GM12878 (cell line): ENCODE measurements around the gene PSMA1. TPM values are rescaled to one million over a fixed set of nuclear protein-coding genes. Genes with fewer than 3 reads are reported as not detected.

Experiments
- BACH1 ChIP-seq: fragments of 450-650 bp; IDR thresholded peaks from 2 replicates; pipeline ENCODE4 v1.6.1; 2017; ENCODE audit warnings: mild to moderate bottlenecking, borderline replicate concordance
- CBX3 ChIP-seq: fragments of 200-600 bp; sonication (generic); IDR thresholded peaks from 2 replicates; pipeline ENCODE4 v1.6.1; 2016; ENCODE audit warnings: low read depth, borderline replicate concordance
- EED ChIP-seq: sonication (generic); IDR thresholded peaks from 2 replicates; pipeline ENCODE4 v1.6.1; 2016; ENCODE audit warnings: antibody characterized with exemption, low read depth
- ETV6 ChIP-seq, 2 experiments: fragments of 450-650 bp in 1 of 2; IDR thresholded peaks in 1 of 2; conservative IDR thresholded peaks in 1 of 2; 2 replicates each; pipeline ENCODE4 v1.6.1; 2014; ENCODE audit warnings: antibody characterized with exemption in 1 of 2, borderline replicate concordance in 1 of 2, low read depth in 1 of 2, mild to moderate bottlenecking in 1 of 2, moderate library complexity in 1 of 2
- IKZF2 ChIP-seq, 2 experiments: fragments of 450-650 bp; IDR thresholded peaks; 2 replicates each; pipeline ENCODE4 v1.6.1; 2017; ENCODE audit warnings: mild to moderate bottlenecking in 2 of 2, moderate library complexity in 2 of 2
- JUNB ChIP-seq: IDR thresholded peaks from 2 replicates; pipeline ENCODE4 v1.6.1; 2016; ENCODE audit warnings: antibody characterized with exemption, mild to moderate bottlenecking
- MEF2A ChIP-seq: IDR thresholded peaks from 2 replicates; pipeline ENCODE4 v1.6.1; 2011; ENCODE audit warnings: low read depth, mild to moderate bottlenecking, low read length, moderate library complexity; ENCODE audit not compliant: insufficient read depth
- MTA3 ChIP-seq: IDR thresholded peaks from 2 replicates; pipeline ENCODE4 v1.6.1; 2012; ENCODE audit warnings: low read length, inconsistent platforms, borderline replicate concordance
- NFIC ChIP-seq: IDR thresholded peaks from 2 replicates; pipeline ENCODE4 v1.6.1; 2012; ENCODE audit warnings: low read depth, mild to moderate bottlenecking, inconsistent platforms, low read length, moderate library complexity
- RAD21 ChIP-seq: IDR thresholded peaks from 2 replicates; pipeline ENCODE4 v1.6.1; 2011; ENCODE audit warnings: mild to moderate bottlenecking, low read depth, low read length, moderate library complexity; ENCODE audit not compliant: insufficient read depth
- RCOR1 ChIP-seq: conservative IDR thresholded peaks from 2 replicates; pipeline ENCODE4 v1.6.1; 2012; ENCODE audit warnings: low read depth, low read length, improper control_type of control experiment
- SIX5 ChIP-seq: IDR thresholded peaks from 2 replicates; pipeline ENCODE4 v1.6.1; 2011; ENCODE audit warnings: mild to moderate bottlenecking, low read depth, low read length, moderate library complexity; ENCODE audit not compliant: severe bottlenecking
- TCF7 ChIP-seq: IDR thresholded peaks from 2 replicates; pipeline ENCODE4 v1.6.1; 2014; ENCODE audit warnings: antibody characterized with exemption, borderline replicate concordance
- polyA plus RNA-seq, 11 experiments: library from polyadenylated mRNA; depleted of rRNA in 4 of 11; unstranded in 6 of 11; stranded (reverse) in 5 of 11; fragments of >200 nt; fragmentation: Nextera tagmentation in 4 of 11; fragmentation: Illumina TruSeq in 1 of 11; extraction: Ambion mirVana in 4 of 11; extraction: Trizol in 1 of 11; gene quantifications; 1 replicate in 1 of 11; 2 replicates in 10 of 11; pipeline versions ENCODE4 v1.2.1 to v1.2.3, GENCODE V29; 2011 to 2016; ENCODE audit warnings: inconsistent platforms in 2 of 11, missing spikeins in 2 of 11, low read depth in 1 of 11
- total RNA-seq, 4 experiments: library from RNA; depleted of rRNA in 3 of 4; stranded (reverse); fragments of >200 nt in 3 of 4; fragmentation: Illumina TruSeq in 1 of 4; extraction: Trizol in 1 of 4; gene quantifications; 2 replicates each; pipeline versions ENCODE4 v1.2.1 to v1.2.3, GENCODE V29; 2013 to 2021
- TF ChIP-seq, protein P1 (sequence below): fragments of 450-650 bp; IDR thresholded peaks from 2 replicates; pipeline ENCODE4 v1.6.1; 2017; ENCODE audit warnings: mild to moderate bottlenecking, moderate library complexity
- TF ChIP-seq, protein P2 (sequence below): fragments of 450-650 bp; IDR thresholded peaks from 2 replicates; pipeline ENCODE4 v1.6.1; 2017; ENCODE audit warnings: low read depth, mild to moderate bottlenecking, moderate library complexity

PSMA1 gene
- total and polyA plus RNA-seq, 10 of the 15 experiments (the other 5 are each of a cell fraction or from before 2014, with no cell fraction given) = 185 to 678 (median 299) TPM

DNA sequence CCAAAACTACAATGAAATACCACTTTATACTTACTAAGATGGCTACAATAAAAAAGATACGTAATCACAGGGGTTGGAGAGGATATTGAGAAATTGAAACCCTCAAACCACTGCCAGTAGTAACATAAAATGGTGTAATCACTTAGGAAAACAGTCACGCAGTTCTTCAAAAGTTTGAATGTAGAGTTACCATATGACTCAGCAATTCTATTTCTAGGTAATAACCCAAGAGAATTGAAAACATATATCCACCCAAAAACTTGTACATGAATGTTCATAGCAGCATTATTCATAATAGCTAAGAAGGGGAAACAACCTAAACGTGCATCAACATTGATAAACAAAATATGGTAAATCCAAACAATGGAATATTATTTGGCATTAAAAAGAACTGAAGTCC lies 24.4 kb upstream of the PSMA1 start (continued):
- TF ChIP-seq BACH1 (peak; percentile 97), TCF7 (peak; percentile 10; the same call in 1 of the 2 replicates), MTA3 (0 out of 2 replicates have a peak, but pooled peaks have one; percentile 60), IKZF2 (IDR thresholded peaks at IDR 0.05) (peak; percentile 78 to 89), RAD21 (no peak), SIX5 (no peak), ETV6 (conservative IDR thresholded peaks at IDR 0.05 in 1 of 2, IDR thresholded peaks at IDR 0.05 in 1 of 2; ENCODE audit: borderline replicate concordance in 1 of 2, low read depth in 1 of 2) (peak in 1 of 2 experiments; percentile 77; a peak in 1 of 4 replicates), NFIC (peak; percentile 85), CBX3 (no peak), RCOR1 (no peak), JUNB (peak; percentile 94), MEF2A (peak; percentile 90), EED (no peak)
- TF ChIP-seq, protein P1, sequence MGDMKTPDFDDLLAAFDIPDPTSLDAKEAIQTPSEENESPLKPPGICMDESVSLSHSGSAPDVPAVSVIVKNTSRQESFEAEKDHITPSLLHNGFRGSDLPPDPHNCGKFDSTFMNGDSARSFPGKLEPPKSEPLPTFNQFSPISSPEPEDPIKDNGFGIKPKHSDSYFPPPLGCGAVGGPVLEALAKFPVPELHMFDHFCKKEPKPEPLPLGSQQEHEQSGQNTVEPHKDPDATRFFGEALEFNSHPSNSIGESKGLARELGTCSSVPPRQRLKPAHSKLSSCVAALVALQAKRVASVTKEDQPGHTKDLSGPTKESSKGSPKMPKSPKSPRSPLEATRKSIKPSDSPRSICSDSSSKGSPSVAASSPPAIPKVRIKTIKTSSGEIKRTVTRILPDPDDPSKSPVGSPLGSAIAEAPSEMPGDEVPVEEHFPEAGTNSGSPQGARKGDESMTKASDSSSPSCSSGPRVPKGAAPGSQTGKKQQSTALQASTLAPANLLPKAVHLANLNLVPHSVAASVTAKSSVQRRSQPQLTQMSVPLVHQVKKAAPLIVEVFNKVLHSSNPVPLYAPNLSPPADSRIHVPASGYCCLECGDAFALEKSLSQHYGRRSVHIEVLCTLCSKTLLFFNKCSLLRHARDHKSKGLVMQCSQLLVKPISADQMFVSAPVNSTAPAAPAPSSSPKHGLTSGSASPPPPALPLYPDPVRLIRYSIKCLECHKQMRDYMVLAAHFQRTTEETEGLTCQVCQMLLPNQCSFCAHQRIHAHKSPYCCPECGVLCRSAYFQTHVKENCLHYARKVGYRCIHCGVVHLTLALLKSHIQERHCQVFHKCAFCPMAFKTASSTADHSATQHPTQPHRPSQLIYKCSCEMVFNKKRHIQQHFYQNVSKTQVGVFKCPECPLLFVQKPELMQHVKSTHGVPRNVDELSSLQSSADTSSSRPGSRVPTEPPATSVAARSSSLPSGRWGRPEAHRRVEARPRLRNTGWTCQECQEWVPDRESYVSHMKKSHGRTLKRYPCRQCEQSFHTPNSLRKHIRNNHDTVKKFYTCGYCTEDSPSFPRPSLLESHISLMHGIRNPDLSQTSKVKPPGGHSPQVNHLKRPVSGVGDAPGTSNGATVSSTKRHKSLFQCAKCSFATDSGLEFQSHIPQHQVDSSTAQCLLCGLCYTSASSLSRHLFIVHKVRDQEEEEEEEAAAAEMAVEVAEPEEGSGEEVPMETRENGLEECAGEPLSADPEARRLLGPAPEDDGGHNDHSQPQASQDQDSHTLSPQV = peak; percentile 28; the same call in 1 of the 2 replicates
- TF ChIP-seq, protein P2, sequence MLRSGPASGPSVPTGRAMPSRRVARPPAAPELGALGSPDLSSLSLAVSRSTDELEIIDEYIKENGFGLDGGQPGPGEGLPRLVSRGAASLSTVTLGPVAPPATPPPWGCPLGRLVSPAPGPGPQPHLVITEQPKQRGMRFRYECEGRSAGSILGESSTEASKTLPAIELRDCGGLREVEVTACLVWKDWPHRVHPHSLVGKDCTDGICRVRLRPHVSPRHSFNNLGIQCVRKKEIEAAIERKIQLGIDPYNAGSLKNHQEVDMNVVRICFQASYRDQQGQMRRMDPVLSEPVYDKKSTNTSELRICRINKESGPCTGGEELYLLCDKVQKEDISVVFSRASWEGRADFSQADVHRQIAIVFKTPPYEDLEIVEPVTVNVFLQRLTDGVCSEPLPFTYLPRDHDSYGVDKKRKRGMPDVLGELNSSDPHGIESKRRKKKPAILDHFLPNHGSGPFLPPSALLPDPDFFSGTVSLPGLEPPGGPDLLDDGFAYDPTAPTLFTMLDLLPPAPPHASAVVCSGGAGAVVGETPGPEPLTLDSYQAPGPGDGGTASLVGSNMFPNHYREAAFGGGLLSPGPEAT = peak; percentile 24; the same call in 1 of the 2 replicates
